GM19193 (cell line): Measurements from ENCODE around the gene MAPK8IP3.

Experiments used
- POLR2A ChIP-seq: IDR thresholded peaks from 4 replicates; pipeline ENCODE4 v1.6.1; 2011; ENCODE audit not compliant: insufficient read depth, insufficient read length; ENCODE audit errors: extremely low read depth

MAPK8IP3 gene

GRCh38 chr16:1741553-1742165 is 35.7 kb downstream of the MAPK8IP3 start:
- no peak for TF ChIP-seq POLR2A

- TF ChIP-seq POLR2A, result no peak
Observed at GRCh38 chr16:1743376-1744337, 37.7 kb downstream of the MAPK8IP3 start.

GRCh38 chr16:1744338-1744840 is 38.4 kb downstream of the MAPK8IP3 start:
- TF ChIP-seq POLR2A, result no peak

- no peak for TF ChIP-seq POLR2A
Observed at GRCh38 chr16:1745181-1745899, 39.3 kb downstream of the MAPK8IP3 start.

GRCh38 chr16:1745900-1746692 is 40.1 kb downstream of the MAPK8IP3 start:
- no peak for TF ChIP-seq POLR2A

GRCh38 chr16:1746693-1747195 is 40.7 kb downstream of the MAPK8IP3 start:
- TF ChIP-seq POLR2A, result no peak

- no peak for TF ChIP-seq POLR2A
Observed at GRCh38 chr16:1747934-1748333, 41.9 kb downstream of the MAPK8IP3 start.

- TF ChIP-seq POLR2A, result no peak
Observed at GRCh38 chr16:1749152-1750117, 43.4 kb downstream of the MAPK8IP3 start.

- no peak for TF ChIP-seq POLR2A
Observed at GRCh38 chr16:1751946-1752345, 46.0 kb downstream of the MAPK8IP3 start.

GRCh38 chr16:1752853-1753252 is 46.9 kb downstream of the MAPK8IP3 start:
- no peak for TF ChIP-seq POLR2A

GRCh38 chr16:1754204-1754603 is 48.2 kb downstream of the MAPK8IP3 start:
- TF ChIP-seq POLR2A, result no peak

GRCh38 chr16:1757714-1758461 is 51.9 kb downstream of the MAPK8IP3 start:
- TF ChIP-seq POLR2A, result no peak

GRCh38 chr16:1758923-1759322 is 52.9 kb downstream of the MAPK8IP3 start:
- no peak for TF ChIP-seq POLR2A

GRCh38 chr16:1759511-1759910 is 53.5 kb downstream of the MAPK8IP3 start:
- no peak for TF ChIP-seq POLR2A
